DOHH2 (cell line): ENCODE measurements around the gene FNIP2.
"Not testable (repeated sequence)": the region's sequence is repeated elsewhere in the genome, so short reads cannot be mapped to it uniquely, and the experiment has no call there.

Source experiments
- H3F3A ChIP-seq: fragments of 200-600 bp; sonication (generic), shearing (Covaris generic); 2 replicates; pipeline ENCODE4 v1.6.0; 2016; ENCODE audit warnings: antibody characterized with exemption, mild to moderate bottlenecking; ENCODE audit not compliant: control insufficient read depth, insufficient read depth
- H3K27ac ChIP-seq: fragments of 200-600 bp; sonication (generic); 2 replicates; pipeline ENCODE4 v1.5.1; 2014; ENCODE audit warnings: low read depth, mild to moderate bottlenecking, low read length, moderate library complexity
- H3K27me3 ChIP-seq: fragments of 200-600 bp; sonication (generic); 2 replicates; pipeline ENCODE4 v1.6.1; 2014; ENCODE audit warnings: mild to moderate bottlenecking, low read length, mixed read lengths; ENCODE audit not compliant: control insufficient read depth
- H3K36me3 ChIP-seq: fragments of 200-600 bp; sonication (generic); 2 replicates; pipeline ENCODE4 v1.6.1; 2014; ENCODE audit warnings: mild to moderate bottlenecking, low read length, moderate library complexity, mixed read lengths; ENCODE audit not compliant: control insufficient read depth
- H3K4me1 ChIP-seq: fragments of 200-600 bp; sonication (generic); 2 replicates; pipeline ENCODE4 v1.6.1; 2014; ENCODE audit warnings: mild to moderate bottlenecking, low read length, mixed read lengths; ENCODE audit not compliant: control insufficient read depth
- H3K4me2 ChIP-seq: fragments of 200-600 bp; sonication (generic); 2 replicates; pipeline ENCODE4 v1.6.0; 2014; ENCODE audit warnings: mild to moderate bottlenecking, low read length, moderate library complexity
- H3K4me3 ChIP-seq: fragments of 200-600 bp; sonication (generic); 2 replicates; pipeline ENCODE4 v1.5.1; 2014; ENCODE audit warnings: mild to moderate bottlenecking, low read length, mixed read lengths
- H3K79me2 ChIP-seq: fragments of 200-600 bp; sonication (generic); 2 replicates; pipeline ENCODE4 v1.6.1; 2014; ENCODE audit warnings: mild to moderate bottlenecking, low read length, mixed read lengths; ENCODE audit not compliant: control insufficient read depth
- H3K9me2 ChIP-seq: fragments of 200-600 bp; sonication (generic); replicated peaks from 2 replicates; pipeline ENCODE4 v1.6.1; 2014; ENCODE audit warnings: mild to moderate bottlenecking, low read length, mixed read lengths; ENCODE audit not compliant: control insufficient read depth
- H3K9me3 ChIP-seq: fragments of 200-600 bp; sonication (generic); 2 replicates; pipeline ENCODE4 v1.6.1; 2014; ENCODE audit warnings: antibody characterized with exemption, low read length, mixed read lengths; ENCODE audit not compliant: control insufficient read depth, insufficient read depth
- H4K20me1 ChIP-seq: fragments of 200-600 bp; sonication (generic); 2 replicates; pipeline ENCODE4 v1.6.0; 2014; ENCODE audit warnings: low read depth, mild to moderate bottlenecking, antibody characterized with exemption, low read length, moderate library complexity; ENCODE audit not compliant: control insufficient read depth, insufficient read depth
- CTCF ChIP-seq: fragments of 200-600 bp; sonication (generic); IDR thresholded peaks from one replicate; pipeline ENCODE4 v1.5.1; 2014; ENCODE audit warnings: antibody characterized with exemption, mild to moderate bottlenecking, low read depth, low read length; ENCODE audit not compliant: poor library complexity, severe bottlenecking
- EZH2phosphoT487 ChIP-seq: fragments of 200-600 bp; sonication (generic); IDR thresholded peaks from 2 replicates; pipeline ENCODE4 v1.6.1; 2017; ENCODE audit warnings: borderline replicate concordance, mild to moderate bottlenecking, antibody characterized with exemption, low read length, moderate library complexity, mixed read lengths

Gene FNIP2

GRCh38 chr4:158914218-158914617, 145.4 kb downstream of the FNIP2 start:
- Histone ChIP-seq H3K4me3 (no peak overlapping the region), H3K4me1 (peaks cover 4% of the 10 kb centered on the region), H3K27ac (no peak overlapping the region), H3F3A (no peaks in the 10 kb centered on the region), H3K9me3 (no peaks in the 10 kb centered on the region), H3K27me3 (no peaks in the 10 kb centered on the region; the same call in 1 of the 2 replicates), H3K9me2 (no peaks in the 10 kb centered on the region), H3K4me2 (no peak overlapping the region), H4K20me1 (no peaks in the 10 kb centered on the region), H3K36me3 (no peaks in the 10 kb centered on the region), H3K79me2 (no peaks in the 10 kb centered on the region)
- no peak for TF ChIP-seq EZH2phosphoT487
- no peak for TF ChIP-seq CTCF

DNA sequence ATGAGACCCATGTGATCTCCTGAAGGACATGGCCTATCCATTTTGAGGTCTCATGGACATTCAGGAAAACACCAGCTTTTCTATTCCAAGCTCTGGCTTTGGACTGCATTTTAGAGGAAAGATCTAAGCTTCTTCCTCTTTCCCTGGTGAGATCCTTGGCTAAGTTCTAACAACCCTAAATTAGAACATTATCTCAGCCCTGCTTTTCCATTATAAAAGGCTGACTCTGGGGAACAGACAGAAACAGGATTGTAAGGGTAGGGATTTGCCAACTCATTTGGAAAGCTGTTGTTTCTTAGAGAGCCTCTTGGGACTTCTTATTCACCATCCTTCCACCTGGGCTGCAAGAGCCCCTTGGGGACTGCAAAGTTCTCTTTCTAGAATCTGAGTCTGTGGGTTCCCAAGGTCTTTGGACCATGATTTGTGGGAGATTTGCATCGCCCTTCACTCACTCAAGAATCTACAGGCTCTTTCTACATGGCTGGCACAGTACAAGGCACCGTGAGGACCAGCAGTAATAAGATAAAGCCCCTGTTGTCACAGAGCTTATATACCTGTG, 146.9 kb downstream of the FNIP2 start:
- H3K27me3 ChIP-seq: no peaks in the 10 kb centered on the region; the same call in 1 of the 2 replicates
- H4K20me1 ChIP-seq: no peaks in the 10 kb centered on the region
- no peaks in the 10 kb centered on the region for H3K79me2 ChIP-seq
- H3F3A ChIP-seq: no peaks in the 10 kb centered on the region
- no peak overlapping the region for H3K27ac ChIP-seq
- TF ChIP-seq EZH2phosphoT487 (no peak), CTCF (no peak)
- H3K36me3 ChIP-seq: no peaks in the 10 kb centered on the region
- H3K4me2 ChIP-seq: no peak overlapping the region
- H3K4me1 ChIP-seq: peaks cover 4% of the 10 kb centered on the region
- no peaks in the 10 kb centered on the region for H3K9me2 ChIP-seq
- H3K4me3 ChIP-seq: no peak overlapping the region
- no peaks in the 10 kb centered on the region for H3K9me3 ChIP-seq

DNA sequence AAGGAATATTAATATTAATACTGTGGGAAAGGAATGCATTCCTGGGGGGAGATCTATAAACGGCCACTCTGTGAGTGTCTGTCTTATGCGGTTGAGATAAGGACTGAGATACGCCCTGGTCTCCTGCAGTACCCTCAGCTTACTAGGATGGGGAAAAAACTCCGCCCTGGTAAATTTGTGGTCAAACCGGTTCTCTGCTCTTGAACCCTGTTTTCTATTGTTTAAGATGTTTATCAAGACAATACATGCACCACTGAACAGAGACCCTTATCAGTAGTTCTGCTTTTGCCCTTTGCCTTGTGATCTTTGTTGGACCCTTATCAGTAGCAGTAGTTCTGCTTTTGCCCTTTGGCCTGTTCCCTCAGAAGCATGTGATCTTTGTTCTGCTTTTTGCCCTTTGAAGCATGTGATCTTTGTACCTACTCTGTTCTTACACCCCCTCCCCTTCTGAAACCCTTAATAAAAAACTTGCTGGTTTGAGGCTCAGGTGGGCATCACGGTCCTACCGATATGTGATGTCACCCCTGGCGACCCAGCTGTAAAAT, 151.7 kb downstream of the FNIP2 start:
- H4K20me1 ChIP-seq: not testable (repeated sequence)

DNA sequence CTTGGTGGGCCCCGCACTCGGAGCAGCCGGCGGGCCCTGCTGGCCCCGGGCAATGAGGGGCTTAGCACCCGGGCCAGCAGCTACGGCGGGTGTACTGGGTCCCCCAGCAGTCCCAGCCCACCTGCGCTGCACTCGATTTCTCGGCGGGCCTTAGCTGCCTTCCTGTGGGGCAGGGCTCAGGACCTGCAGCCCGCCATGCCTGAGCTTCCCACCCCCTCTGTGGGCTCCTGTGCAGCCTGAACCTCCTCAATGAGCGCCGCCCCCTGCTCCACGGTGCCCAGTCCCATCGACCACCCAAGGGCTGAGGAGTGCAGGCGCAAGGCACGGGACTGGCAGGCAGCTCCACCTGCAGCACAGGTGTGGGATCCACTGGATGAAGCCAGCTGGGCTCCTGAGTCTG, 158.9 kb downstream of the FNIP2 start:
- H3K9me3 ChIP-seq, H4K20me1 ChIP-seq, H3K27me3 ChIP-seq, H3K36me3 ChIP-seq, H3F3A ChIP-seq, H3K79me2 ChIP-seq, H3K9me2 ChIP-seq, H3K27ac ChIP-seq, H3K4me2 ChIP-seq, H3K4me1 ChIP-seq, H3K4me3 ChIP-seq: not testable (repeated sequence)

More for the DNA sequence above, 151.7 kb downstream of the FNIP2 start:
- H3K4me2 ChIP-seq, H3K36me3 ChIP-seq, H3F3A ChIP-seq, H3K27ac ChIP-seq, H3K9me3 ChIP-seq, H3K4me1 ChIP-seq, H3K79me2 ChIP-seq, H3K9me2 ChIP-seq, H3K4me3 ChIP-seq, H3K27me3 ChIP-seq: not testable (repeated sequence)
